Lower leg skin (tissue), 4 donors: ENCODE results near the gene AP1G1. TPM values are rescaled to one million over a fixed set of nuclear protein-coding genes. Genes with fewer than 3 reads are reported as not detected.
"Not testable (repeated sequence)": the region's sequence is repeated elsewhere in the genome, so short reads cannot be mapped to it uniquely, and the experiment has no call there.

Source experiments
- DNase-seq, 2 donors: peaks; one replicate each; pipeline ENCODE4 v3.0.0-alpha.2; 2019; ENCODE audit warnings: low spot score in 2 of 2
- H3K4me3 ChIP-seq: fragments of 200-600 bp; sonication (generic); 2 replicates; pipeline ENCODE4 v1.5.1; 2017; ENCODE audit warnings: mild to moderate bottlenecking, low read depth; ENCODE audit not compliant: poor library complexity, severe bottlenecking
- CTCF ChIP-seq, 3 donors: fragments of 450-650 bp; IDR thresholded peaks; one replicate each; pipeline ENCODE4 v1.5.1; 2016; ENCODE audit warnings: antibody characterized with exemption in 3 of 3, mild to moderate bottlenecking in 3 of 3, moderate library complexity in 2 of 3
- POLR2A ChIP-seq, 2 donors: fragments of 450-650 bp; IDR thresholded peaks; one replicate each; pipeline ENCODE4 v1.6.1; 2016 to 2017; ENCODE audit warnings: antibody characterized with exemption in 2 of 2, mild to moderate bottlenecking in 1 of 2, moderate library complexity in 1 of 2
- WGBS, 2 donors: methylation state at CpG; one replicate each; pipeline ENCODE4 v1.1.5; 2018; 5-methylcytosine and 5-hydroxymethylcytosine counted together
- intact Hi-C: fragments of 100-400 bp; cut with DNase I; formaldehyde crosslinking; loops from one replicate; pipeline ENCODE4 v1.15.0; 2023; ENCODE audit warnings: low total_unique reads
- total RNA-seq, 4 donors: library from RNA; depleted of rRNA; stranded (reverse); fragments of >200 nt; gene quantifications; one replicate each; pipeline ENCODE4 v1.1.0, GENCODE V29; 2016

The AP1G1 gene
- total RNA-seq, 4 donors from 2014 or later = 59.6 to 90.6 (median 75.9) TPM

GRCh38 chr16:71796501-71797097 lies 12.0 kb downstream of the AP1G1 start:
- intact Hi-C loops = no loop called here
- no peak for DNase-seq
- 83 to 93% methylated on average over 2 of the region's 2 CpGs for WGBS, 2 donors
- no peak overlapping the region for H3K4me3 ChIP-seq
- TF ChIP-seq POLR2A (IDR thresholded peaks at IDR 0.05) (no peak), CTCF (IDR thresholded peaks at IDR 0.05) (no peak)

- no peak overlapping the region for H3K4me3 ChIP-seq
- intact Hi-C loops = no loop called here
- 29 to 49% methylated on average over 1 of the region's 1 CpG for WGBS, 2 donors
- DNase-seq = no peak
- no peak for TF ChIP-seq POLR2A (IDR thresholded peaks at IDR 0.05)
- TF ChIP-seq CTCF (IDR thresholded peaks at IDR 0.05) = no peak
Measured at GRCh38 chr16:71794943-71795342, 13.7 kb downstream of the AP1G1 start.

- H3K4me3 ChIP-seq = no peak overlapping the region
- 88 to 96% methylated on average over 1 of the region's 1 CpG for WGBS, 2 donors
- intact Hi-C loops = no loop called here
- DNase-seq = no peak
- no peak for TF ChIP-seq CTCF (IDR thresholded peaks at IDR 0.05)
- TF ChIP-seq POLR2A (IDR thresholded peaks at IDR 0.05) = no peak
Measured at GRCh38 chr16:71794018-71794417, 14.6 kb downstream of the AP1G1 start.

GRCh38 chr16:71792176-71792575 lies 16.5 kb downstream of the AP1G1 start:
- 78 to 80% methylated on average over 3 of the region's 3 CpGs for WGBS, 2 donors
- intact Hi-C loops = no loop called here
- DNase-seq = no peak
- H3K4me3 ChIP-seq = no peak overlapping the region
- TF ChIP-seq POLR2A (IDR thresholded peaks at IDR 0.05) = no peak
- TF ChIP-seq CTCF (IDR thresholded peaks at IDR 0.05) = no peak

DNA sequence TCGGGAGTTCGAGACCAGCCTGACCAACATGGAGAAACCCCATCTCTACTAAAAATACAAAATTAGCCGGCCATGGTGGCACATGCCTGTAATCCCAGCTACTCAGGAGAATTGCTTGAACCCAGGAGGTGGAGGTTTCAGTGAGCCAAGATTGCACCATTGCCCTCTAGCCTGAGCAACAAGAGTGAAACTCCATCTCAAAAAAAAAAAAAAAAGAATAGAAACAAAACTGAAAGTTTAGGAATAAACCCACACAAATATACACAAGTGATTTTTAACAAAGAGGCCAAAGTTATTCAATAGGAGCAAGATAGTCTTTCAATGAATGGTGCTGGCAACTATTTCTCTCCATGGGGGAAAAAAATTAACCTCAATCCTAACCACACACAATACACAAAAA lies 18.3 kb downstream of the AP1G1 start:
- DNase-seq, intact Hi-C loops, H3K4me3 ChIP-seq: not testable (repeated sequence)
- WGBS, 2 donors = 89 to 90% methylated on average over 3 of the region's 3 CpGs

DNA sequence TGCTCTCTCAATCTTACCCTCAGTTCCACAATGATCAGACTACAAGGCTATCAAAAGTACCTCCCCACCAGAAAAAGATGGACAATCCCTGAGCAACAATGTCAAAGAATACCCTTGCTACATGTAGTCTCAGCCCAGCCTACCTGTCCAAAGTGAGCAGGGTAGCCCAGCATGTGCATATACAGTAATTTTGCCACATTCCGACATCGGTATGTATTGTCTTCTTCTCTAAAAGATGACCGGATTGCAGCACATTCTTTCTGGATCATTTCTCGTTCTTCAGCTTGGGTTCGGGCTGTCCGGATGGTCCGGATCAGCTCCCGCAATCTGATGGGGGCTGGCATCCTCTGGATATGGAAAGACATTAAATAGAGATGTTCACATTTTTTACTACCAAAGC lies 19.5 kb downstream of the AP1G1 start:
- no peak for DNase-seq
- WGBS, 2 donors = 96 to 99% methylated on average over 8 of the region's 8 CpGs
- TF ChIP-seq CTCF (IDR thresholded peaks at IDR 0.05) (no peak), POLR2A (IDR thresholded peaks at IDR 0.05) (no peak)
- no peak overlapping the region for H3K4me3 ChIP-seq
- intact Hi-C loops = no loop called here
